NK-92 treated with Interleukin-12 subunit alpha and Interleukin-12 subunit beta, amount 100 ng/mL, for 24 hours (cell line): ENCODE data around the gene RGS3.
"Not testable (repeated sequence)": the region's sequence is repeated elsewhere in the genome, so short reads cannot be mapped to it uniquely, and the experiment has no call there.

ENCODE experiments used
- DNase-seq: peaks from one replicate; lab custom pipeline; 2025; lab: John Stamatoyannopoulos, UW

The RGS3 gene

DNA sequence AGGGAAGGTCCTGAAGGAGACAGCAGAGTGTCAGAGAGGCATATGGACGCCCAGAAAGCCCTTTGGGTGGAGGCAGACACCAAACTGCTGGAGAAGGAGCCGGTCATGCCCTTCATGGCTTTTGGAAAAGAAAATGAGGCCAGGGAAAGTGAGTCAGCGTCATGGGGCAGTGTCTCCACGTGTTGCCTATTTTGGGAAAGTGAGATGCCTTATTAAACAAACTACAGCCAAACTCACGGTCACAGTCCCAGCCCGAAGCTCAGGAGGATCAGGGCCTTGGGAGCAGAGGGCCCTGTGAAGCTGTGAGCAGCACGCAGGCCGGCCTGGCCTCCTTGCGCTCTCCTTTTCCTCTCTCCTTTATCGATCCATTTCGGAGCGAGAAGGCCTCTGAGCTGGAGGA lies 25.0 kb downstream of the RGS3 start:
- DNase-seq: no peak

DNA sequence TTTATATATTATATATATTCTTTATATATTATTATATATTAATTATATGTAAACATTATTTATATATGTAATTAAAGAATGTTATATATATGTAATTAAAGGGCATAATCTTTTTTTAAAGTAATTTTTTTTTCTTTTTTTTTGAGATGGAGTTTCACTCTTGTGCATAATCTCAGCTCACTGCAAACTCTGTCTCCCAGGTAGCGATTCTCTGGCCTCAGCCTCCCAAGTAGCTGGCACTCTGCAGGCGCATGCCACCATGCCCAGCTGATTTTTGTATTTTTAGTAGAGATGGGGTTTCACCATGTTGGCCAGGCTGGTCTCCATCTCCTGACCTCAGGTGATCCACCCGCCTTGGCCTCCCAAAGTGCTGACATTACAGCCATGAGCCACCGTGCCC lies 27.6 kb downstream of the RGS3 start:
- not testable (repeated sequence) for DNase-seq

DNA sequence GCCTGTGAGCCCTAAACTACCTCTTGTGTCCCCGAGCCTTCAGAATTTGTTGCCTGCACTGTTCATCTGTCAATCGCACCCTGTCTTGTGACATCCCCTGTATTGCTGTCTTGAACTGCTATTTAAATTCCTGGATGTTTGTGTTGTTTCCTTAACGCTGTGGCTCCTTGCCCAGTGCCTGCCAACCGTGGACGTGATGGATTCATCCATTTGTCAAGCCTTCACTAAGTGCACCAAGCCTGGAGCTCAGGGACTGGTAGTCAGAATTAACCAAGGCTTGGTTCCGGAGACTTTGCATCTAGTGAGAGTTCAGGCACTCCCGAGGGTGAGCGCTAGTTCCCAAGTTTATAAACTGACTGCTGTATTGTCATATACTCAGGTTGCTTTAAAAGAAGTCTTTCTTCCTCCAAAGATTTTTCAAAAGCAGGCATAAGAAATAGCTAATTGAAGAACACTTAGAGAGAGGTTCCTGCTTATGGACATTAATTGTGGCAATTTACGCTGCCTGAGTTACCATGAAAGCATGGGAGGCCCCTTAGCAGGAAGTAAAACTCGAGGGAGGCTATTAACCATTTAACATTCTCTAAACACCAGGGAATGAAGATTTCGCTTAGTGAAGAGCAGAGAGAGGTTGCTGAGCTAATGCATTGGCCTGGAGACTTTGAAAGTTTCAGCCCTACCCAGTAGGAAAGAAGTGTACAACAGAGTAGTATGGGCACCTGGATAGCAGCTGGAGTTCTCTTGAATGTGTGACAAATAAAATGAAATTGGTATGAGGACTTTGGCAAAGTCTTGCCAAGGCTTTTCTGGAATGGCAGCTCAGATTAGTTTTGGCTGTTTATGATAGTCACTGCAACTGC lies 29.0 kb downstream of the RGS3 start:
- no peak for DNase-seq

DNA sequence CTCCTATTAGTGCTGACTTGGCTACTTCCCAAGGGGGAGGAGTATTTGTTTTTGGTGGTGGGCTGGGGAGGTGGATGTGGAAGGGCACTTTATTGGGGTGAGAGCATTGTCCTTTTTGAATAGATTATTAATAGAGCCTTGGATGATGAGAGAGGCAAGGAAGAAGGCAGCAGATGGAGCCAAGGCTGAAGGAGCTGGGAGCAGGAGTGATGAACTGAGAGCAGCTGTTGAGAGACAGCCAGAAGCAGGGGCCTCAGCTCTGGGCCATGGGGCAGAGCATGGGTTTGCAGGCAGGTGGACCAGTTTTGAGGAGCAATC lies 29.6 kb downstream of the RGS3 start:
- no peak for DNase-seq

DNA sequence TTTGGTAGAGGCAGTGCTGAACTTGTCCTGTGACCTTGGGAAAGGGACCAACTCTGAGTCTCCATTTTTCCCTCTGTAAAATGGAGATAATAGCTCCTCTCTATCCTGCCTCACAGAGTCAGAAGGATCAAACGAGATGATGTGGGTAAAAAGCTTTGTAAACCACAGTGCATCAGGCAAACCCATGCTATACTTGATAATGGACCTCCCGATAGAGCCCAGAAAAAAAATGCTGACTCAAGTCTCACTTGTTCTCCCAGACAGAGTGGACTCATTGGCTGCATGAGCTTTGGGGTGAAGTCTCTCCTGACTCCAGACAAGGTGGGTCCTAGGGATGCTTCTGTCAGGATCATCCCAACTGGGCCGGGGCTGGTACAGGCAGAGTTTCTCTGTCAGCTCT lies 32.0 kb downstream of the RGS3 start:
- no peak for DNase-seq

DNA sequence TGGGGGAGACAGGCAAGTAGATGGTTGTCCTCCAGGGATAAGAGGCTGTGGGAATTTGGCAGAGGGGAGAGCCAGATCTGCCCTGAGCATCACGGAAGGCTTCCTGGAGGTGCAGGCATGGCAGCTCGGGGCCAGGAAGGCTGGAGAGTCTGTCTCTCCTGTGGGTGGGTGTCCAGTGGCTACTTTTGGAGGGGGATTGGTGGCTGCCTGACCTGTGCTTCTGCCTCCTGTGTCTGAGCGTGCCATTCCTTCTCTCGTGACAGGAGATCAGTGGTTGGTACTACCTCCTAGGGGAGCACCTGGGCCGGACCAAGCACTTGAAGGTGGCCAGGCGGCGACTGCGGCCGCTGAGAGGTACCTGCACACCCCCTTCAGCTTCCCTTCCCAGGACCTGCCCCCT lies 33.5 kb downstream of the RGS3 start:
- DNase-seq: no peak

DNA sequence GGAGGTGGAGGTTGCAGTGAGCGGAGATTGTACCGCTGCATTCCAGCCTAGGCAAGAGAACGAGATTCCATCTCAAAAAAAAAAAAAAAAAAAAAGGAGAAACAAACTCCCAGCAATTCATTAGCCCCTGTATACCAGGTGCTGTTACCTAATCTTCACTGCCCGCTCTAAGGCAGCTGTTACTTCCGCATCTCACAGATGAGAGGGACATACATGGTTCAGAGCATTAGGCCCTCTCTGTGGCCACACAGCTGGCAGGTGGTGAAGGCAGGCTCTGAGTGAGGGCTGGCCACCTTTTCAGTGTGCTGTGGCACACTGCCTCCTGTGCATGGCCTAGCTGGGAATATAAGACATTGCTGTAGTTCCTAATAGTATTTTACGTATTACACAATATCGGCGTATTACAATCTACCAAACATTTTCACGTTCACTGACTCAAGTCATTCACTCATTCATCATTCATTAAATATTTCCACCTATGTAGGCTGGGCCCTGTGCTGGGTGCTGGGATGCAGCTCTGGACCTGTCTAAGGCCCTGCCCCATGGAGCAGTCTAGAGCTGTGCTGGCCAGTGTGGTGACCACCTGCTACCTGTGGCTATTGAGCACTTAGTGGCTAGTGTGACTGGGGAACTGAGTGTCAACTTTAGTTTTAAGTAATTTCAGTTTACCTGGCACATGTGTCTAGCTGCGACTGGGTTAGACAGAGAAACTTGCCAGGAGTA lies 35.8 kb downstream of the RGS3 start:
- DNase-seq: no peak

DNA sequence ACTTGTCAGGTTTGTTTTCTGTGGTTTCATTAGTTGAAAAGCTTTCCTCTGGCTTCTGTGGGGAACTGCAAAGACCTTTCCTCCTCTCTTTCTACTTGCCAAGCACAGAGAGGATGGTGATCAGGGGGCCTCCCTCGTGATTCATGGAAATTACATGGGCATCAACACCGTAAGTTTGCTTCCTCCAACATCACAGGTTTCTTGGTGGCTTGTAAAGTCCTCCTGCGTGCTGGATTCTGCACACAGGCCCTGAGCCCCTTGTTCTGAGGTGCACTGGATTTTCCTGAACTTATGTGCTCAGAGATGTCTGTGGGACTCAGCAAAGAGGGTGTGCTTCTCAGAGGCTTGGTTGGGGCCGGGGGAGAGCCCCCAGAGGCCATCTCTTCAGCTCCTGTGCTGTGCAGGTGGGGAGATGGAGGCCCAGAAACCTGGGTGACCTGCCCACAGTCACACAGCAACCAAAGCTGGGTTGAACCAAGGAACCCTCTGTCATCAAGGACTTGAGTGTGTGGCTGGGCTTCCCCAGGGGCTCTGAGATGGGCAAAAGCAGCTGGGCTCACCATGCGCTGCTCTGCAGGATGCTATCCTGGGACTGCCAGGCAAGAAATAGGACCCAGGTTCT lies 36.5 kb downstream of the RGS3 start:
- no peak for DNase-seq

DNA sequence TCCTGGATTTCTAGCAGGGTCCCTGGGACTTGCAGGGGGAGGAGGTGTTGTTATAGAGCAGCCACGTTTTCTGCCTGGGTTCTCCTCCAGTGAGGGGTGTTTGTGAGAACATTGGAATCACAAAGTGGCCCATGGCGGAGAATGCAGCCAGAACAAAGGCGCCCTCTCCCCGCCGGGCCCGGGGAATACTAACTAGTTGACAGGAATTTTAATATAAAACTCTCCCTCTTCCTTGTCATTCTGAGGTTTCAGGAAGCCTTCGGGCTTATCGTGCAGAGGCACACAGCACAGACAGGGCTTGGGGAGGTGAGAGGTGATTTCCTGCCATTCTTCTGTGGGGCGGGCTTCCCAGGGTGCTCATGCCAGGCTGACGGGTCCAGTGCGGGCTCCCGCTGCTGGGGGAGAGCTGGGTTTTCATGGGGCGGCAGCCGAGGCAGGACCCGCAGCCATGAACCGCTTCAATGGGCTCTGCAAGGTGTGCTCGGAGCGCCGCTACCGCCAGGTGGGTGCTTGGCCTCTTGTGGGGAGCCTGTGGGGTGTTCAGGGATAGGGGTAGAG lies 37.7 kb downstream of the RGS3 start:
- DNase-seq: no peak

DNA sequence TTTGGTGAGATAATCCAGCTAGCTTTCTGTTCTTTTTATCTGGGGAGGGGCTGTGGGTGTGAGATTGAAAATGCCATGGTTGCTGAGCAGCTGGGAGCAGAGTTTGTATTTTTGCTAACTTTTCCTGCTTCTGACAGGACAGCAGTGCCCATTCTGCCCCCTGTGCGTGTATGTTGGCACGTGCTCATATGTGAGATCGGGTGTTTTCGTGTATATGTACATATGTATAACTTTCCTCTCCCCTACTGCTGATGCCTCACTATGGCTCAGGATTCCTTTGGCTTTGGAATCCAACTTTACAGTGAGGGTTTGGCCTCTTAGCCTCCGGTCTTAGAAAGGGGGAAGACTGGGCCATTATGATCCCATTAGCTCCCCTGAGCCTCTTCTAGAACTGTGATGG lies 38.3 kb downstream of the RGS3 start:
- no peak for DNase-seq

DNA sequence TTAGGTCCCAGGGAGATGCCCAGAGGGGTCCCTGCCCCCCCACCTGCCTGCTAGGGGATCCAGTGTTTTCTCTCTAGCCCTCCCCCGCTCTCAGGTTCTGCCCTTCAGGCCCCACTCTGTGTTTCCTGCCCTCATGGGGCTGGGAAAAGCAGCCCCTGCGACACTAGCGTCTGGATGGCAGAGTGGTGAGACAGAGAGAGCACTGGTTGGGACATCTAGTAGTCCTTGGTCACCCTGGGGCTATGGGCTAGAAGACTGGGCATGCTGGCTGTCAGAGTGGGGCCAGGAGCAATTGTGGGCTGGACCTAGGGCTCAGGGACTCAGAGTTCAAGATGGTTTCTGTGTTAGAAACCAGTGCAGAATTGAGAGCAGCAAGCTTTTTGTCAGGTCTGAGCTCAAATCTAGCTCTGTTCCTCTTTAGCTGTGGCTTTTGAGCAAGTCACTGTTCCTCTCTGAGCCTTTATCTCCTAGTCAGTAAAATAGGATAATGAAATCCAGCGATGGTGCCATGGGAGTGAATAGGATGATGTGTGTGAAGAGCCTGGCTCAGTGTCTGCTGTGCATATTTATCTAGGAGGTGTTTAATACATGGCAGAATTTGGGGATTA lies 39.0 kb downstream of the RGS3 start:
- no peak for DNase-seq

DNA sequence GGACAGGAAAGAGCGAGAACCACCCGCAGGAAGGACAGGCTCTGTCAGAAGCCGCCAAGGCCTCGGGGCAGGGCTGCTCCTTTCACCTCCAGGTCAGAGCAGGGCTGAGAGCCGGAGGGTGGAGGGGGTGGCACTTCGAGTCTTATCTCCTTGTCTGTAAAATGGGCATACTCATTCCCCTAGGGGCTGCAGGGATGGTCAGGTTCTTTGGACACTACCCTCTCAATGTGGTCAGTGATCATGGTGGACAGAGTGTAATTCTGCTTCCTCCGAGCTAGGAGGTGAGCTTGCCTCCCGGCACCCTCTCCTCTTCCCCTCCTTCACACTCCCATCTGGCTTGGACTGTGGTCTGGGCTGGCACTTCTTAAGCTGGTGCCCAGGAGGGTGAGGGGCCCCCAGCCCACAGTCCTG lies 39.6 kb downstream of the RGS3 start:
- DNase-seq: no peak

DNA sequence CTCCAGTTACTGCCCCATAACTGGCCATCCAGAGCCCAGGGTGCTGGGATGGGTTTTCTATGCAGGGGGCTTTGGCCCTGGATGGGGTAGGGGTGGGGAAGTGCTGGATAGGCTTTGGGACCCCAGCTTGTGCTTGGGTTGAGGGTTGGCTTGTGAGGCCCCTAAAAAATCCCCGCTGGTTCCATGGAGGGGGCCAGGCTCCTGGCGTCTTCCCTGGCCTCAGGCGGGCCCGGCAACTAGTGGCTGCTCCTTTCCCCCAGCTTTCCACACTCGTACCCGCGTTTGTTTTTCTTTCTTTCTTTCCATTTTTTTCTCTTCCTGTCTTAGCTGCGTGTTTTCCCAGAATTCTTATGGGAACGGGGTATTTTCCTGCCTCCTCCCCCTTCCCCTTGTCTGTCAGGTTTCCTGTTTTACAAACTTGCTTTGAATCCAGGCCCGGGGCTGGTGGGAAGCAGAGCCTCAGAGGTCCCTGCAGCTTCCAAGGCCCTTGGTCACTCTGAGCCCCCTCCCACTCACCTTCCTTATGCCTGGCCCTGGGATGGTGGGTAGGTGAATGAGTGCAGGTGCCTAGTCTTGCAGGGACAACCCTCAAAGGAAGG lies 40.2 kb downstream of the RGS3 start:
- no peak for DNase-seq

DNA sequence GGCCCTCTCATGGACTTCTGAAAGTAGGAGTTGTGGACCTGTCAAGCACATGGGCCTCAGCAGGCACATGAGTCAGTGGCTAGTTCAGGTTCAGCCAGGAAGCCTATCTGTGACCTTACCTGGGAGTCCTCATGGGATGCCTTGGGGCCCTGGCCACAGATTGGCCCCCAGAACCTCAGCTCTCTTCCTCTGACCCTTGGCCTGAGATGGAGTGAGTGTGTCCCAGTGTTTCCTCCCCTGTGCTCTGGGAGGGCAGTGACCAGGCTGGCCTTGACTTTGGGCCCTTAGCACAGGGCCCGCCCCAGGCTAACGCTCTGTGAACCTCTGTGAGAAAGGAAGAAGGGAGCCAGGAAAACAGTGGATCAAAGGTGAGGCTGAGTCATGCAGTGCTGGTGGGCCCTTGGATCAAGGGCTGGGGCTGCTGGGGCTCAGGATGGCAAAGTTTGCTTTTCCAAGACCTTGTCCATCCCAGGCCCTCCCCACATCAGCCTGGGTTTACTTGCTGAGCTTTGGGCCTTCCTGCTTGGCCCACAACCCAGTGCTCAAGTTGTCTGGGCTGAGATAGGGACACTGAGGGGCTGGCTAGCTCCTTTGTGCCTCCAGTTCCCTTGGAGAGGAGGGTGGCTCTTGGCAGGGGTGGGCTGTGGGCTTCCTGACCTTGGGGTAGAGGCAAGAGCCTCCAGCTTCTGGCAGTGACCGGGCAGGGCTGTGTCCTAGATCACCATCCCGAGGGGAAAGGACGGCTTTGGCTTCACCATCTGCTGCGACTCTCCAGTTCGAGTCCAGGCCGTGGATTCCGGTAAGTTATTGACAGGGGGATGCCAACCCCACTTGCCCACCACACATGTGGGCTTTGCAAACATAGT lies 41.4 kb downstream of the RGS3 start:
- no peak for DNase-seq

DNA sequence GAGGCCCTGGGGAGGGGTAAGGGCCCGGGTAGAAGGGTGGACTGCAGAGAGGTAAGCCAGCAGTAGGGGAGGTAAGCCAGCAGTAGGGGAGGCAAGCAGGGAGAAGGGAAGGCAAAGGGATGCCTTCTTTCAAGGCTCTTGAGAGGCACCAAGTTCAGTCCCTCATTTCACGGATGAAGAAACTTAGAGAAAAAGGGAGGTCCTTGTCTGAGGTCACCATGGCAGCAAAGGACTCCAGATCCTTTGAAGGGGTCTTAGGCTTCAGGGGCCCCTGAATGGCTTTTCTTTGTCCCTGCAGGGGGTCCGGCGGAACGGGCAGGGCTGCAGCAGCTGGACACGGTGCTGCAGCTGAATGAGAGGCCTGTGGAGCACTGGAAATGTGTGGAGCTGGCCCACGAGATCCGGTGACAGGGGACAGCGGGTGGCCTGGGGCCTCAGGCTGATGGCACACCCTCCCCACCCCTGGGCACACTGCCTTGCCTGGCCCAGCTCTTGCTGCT lies 42.6 kb downstream of the RGS3 start:
- no peak for DNase-seq

DNA sequence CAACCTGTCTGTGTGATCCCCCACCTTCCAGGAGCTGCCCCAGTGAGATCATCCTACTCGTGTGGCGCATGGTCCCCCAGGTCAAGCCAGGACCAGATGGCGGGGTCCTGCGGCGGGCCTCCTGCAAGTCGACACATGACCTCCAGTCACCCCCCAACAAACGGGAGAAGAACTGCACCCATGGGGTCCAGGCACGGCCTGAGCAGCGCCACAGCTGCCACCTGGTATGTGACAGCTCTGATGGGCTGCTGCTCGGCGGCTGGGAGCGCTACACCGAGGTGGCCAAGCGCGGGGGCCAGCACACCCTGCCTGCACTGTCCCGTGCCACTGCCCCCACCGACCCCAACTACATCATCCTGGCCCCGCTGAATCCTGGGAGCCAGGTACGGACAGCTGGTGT lies 43.7 kb downstream of the RGS3 start:
- no peak for DNase-seq

DNA sequence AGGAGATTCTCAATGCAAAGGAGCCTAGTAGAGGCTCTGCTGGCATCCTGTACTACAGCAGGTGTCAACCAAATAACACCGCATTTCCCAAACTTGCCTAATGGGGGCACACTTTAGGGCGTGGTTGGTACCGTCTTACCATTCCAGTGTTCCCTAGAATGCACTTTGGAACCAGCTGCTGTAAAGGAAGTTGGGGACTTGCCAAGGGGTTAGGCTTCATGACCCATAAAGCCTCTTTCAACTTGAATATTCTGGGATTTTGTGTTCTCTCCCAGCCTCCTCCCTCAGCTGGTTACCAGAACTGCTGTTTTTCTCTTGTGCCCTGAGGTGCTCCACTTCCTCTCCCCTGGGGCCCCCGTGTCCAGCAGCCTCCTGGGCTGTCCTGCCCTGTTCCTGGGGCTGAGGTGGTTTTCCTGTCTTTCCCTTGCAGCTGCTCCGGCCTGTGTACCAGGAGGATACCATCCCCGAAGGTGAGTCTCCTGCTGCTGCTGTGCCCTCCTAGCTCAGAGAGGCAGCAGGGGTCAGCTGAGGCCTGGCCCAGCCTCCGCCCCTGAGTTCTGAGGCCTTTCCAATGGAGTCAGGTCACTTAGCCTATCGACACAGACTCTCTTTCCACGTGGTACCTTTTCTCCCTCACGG lies 44.7 kb downstream of the RGS3 start:
- DNase-seq: no peak

DNA sequence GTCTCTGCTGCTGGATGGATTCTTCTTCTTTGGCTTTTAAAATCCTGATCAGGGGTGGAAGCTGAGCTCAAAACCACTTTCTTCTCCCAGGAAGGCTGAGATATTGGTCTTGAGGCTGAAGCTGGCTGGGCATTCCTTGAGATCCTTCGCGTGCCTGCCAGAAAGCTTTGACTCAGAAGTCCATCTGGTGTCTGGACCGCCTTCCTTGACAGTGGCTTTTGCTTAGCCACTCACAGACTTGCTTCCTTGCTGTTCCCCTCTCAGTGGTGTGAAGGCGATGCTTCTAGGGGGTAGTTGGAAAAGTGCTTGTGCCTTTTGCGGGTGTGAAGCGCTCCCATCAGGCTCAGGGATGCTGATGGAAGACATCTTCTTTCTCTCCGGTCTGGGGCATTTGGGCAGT lies 45.9 kb downstream of the RGS3 start:
- no peak for DNase-seq

DNA sequence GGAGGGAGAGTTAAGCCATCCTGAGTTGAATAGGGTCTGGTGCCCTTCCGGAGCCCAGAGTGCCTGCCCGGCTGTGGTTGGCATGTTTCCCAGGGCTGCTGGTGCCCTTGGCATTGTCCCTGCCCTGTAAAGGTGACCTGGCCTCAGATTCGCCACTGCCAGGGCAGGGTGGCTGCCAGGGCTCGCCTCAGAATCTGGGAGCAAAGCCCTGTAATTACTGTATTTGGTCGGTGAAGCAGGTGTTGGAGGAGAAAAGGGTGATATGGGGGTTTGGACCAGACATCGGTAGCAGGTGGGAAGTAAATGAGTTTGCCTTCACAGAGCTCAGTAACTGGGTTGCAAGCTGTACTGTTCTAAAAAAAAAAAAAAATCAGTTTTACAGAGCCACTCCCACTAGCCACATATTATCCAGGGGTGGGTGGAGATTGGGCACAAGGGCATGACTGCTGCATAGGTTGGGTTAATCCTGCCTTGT lies 47.6 kb downstream of the RGS3 start:
- DNase-seq: no peak
